CD4-positive, alpha-beta T cell (primary cell): ENCODE measurements around the gene SLC25A53. TPM values are rescaled to one million over a fixed set of nuclear protein-coding genes. Genes with fewer than 3 reads are reported as not detected.

Experiments
- ATAC-seq: fragments of 200-7000 bp; cut with Tn5 transposase; one replicate; pipeline ENCODE4 v1.10.0; 2022; ENCODE audit warnings: mild to moderate bottlenecking; ENCODE audit not compliant: poor library complexity
- CTCF ChIA-PET: fragments of 350-600 bp; sonication (Branson Sonifier 250); formaldehyde crosslinking; loops from one replicate; lab custom pipeline; 2021; ENCODE audit warnings: antibody characterized with exemption, inconsistent platforms; lab: Charles Lee
- POLR2A ChIA-PET: fragments of 350-600 bp; sonication (Branson Sonifier 250); formaldehyde crosslinking; loops from one replicate; lab custom pipeline; 2021; ENCODE audit warnings: antibody characterized with exemption, inconsistent platforms; lab: Charles Lee
- DNase-seq, 14 experiments: peaks; one replicate each; pipeline ENCODE4 v3.0.0-alpha.2; 2013 to 2020; ENCODE audit warnings: mixed read lengths in 2 of 14
- H3K27ac ChIP-seq, 2 donors: one replicate each; pipeline versions ENCODE4 v1.5.1 to v1.7.0; 2013; ENCODE audit warnings: low read length in 2 of 2, low read depth in 1 of 2, mild to moderate bottlenecking in 1 of 2
- H3K27me3 ChIP-seq, 2 experiments: 1 replicate in 1 of 2; 2 replicates in 1 of 2; pipeline versions ENCODE4 v1.6.1 to v1.7.0; 2013; ENCODE audit warnings: low read length in 2 of 2, control low read depth in 1 of 2, mild to moderate bottlenecking in 1 of 2, moderate library complexity in 1 of 2; ENCODE audit not compliant: insufficient read depth in 2 of 2, control insufficient read depth in 1 of 2
- H3K36me3 ChIP-seq: one replicate; pipeline ENCODE4 v1.6.1; 2013; ENCODE audit warnings: low read length, control low read depth; ENCODE audit not compliant: insufficient read depth
- H3K4me1 ChIP-seq: one replicate; pipeline ENCODE4 v1.6.1; 2013; ENCODE audit warnings: low read length, control low read depth; ENCODE audit not compliant: insufficient read depth
- H3K4me3 ChIP-seq: one replicate; pipeline ENCODE4 v1.5.1; 2013; ENCODE audit warnings: mild to moderate bottlenecking, low read length, moderate library complexity
- H3K9me3 ChIP-seq, 2 experiments: 1 replicate in 1 of 2; 2 replicates in 1 of 2; pipeline versions ENCODE4 v1.6.1 to v1.7.0; 2013; ENCODE audit warnings: low read length in 2 of 2, mild to moderate bottlenecking in 2 of 2, control low read depth in 1 of 2, moderate library complexity in 1 of 2; ENCODE audit not compliant: control insufficient read depth in 1 of 2, insufficient read depth in 1 of 2
- H3K27ac Mint-ChIP-seq: one replicate; pipeline ENCODE4 v1.8.0; 2020; ENCODE audit warnings: mixed read lengths
- H3K27me3 Mint-ChIP-seq: one replicate; pipeline ENCODE4 v1.8.0; 2021; ENCODE audit warnings: mixed read lengths
- H3K36me3 Mint-ChIP-seq: one replicate; pipeline ENCODE4 v1.8.0; 2021; ENCODE audit warnings: low read depth, mixed read lengths
- H3K4me1 Mint-ChIP-seq: one replicate; pipeline ENCODE4 v1.8.0; 2021; ENCODE audit warnings: low read depth, mixed read lengths
- H3K4me3 Mint-ChIP-seq: one replicate; pipeline ENCODE4 v1.8.0; 2020; ENCODE audit warnings: mild to moderate bottlenecking, mixed read lengths
- H3K9me3 Mint-ChIP-seq: one replicate; pipeline ENCODE4 v1.8.0; 2020; ENCODE audit warnings: mixed read lengths
- intact Hi-C, 2 experiments: fragments of 100-400 bp; cut with DNase I in 1 of 2; cut with micrococcal nuclease in 1 of 2; formaldehyde crosslinking; loops; one replicate each; pipeline versions ENCODE4 v1.15.1 to v1.9.0; 2023 to 2025; cut with DNase I, micrococcal nuclease
- total RNA-seq, 174 experiments: library from RNA in 2 of 174; stranded (reverse) in 2 of 174; gene quantifications; one replicate each; pipeline ENCODE4 v1.2.3 and lab custom pipeline; 2021 to 2026
- TF ChIP-seq, protein P1 (sequence below): fragments of 200-600 bp; IDR thresholded peaks from one replicate; pipeline ENCODE4 v1.8.0; 2022; ENCODE audit warnings: antibody characterized with exemption, mild to moderate bottlenecking

Gene SLC25A53
- total RNA-seq, 2 experiments from 2014 or later, result 5.1 TPM

DNA sequence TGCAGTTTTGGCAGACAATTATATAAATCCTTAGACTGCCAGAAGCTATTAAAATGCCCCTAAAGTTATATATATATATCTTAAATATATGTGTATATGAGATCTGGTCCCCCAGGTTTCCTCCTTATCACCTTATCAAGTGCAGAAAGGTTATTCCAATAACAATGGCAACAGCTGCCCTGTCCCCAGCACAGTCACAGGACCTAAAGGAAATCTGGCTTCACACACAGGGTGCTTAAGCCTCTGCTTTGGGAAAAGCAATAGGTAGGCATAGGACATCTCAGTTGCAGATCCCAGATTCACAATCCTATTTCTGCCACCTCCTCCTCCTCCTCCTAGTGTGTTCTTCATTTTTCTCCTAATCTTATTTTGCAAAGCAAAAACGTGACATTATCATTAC is 5.8 kb downstream of the SLC25A53 start:
- peaks cover 16% of the 10 kb centered on the region for H3K4me1 Mint-ChIP-seq
- CTCF ChIA-PET, result no interaction called here
- TF ChIP-seq, protein P1, sequence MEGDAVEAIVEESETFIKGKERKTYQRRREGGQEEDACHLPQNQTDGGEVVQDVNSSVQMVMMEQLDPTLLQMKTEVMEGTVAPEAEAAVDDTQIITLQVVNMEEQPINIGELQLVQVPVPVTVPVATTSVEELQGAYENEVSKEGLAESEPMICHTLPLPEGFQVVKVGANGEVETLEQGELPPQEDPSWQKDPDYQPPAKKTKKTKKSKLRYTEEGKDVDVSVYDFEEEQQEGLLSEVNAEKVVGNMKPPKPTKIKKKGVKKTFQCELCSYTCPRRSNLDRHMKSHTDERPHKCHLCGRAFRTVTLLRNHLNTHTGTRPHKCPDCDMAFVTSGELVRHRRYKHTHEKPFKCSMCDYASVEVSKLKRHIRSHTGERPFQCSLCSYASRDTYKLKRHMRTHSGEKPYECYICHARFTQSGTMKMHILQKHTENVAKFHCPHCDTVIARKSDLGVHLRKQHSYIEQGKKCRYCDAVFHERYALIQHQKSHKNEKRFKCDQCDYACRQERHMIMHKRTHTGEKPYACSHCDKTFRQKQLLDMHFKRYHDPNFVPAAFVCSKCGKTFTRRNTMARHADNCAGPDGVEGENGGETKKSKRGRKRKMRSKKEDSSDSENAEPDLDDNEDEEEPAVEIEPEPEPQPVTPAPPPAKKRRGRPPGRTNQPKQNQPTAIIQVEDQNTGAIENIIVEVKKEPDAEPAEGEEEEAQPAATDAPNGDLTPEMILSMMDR, result no peak
- no peaks in the 10 kb centered on the region for H3K9me3 Mint-ChIP-seq
- no peaks in the 10 kb centered on the region for H3K36me3 ChIP-seq
- no peak overlapping the region for H3K4me3 Mint-ChIP-seq
- H3K36me3 Mint-ChIP-seq, result peaks cover 10% of the 10 kb centered on the region
- H3K27me3 Mint-ChIP-seq, result no peaks in the 10 kb centered on the region
- no peak overlapping the region for H3K4me3 ChIP-seq
- no peaks in the 10 kb centered on the region for H3K27me3 ChIP-seq
- no peaks in the 10 kb centered on the region for H3K9me3 ChIP-seq
- intact Hi-C loops, result no loop called here
- no peak overlapping the region for H3K27ac Mint-ChIP-seq
- H3K4me1 ChIP-seq, result peaks cover 11% of the 10 kb centered on the region
- POLR2A ChIA-PET, result no interaction called here
- DNase-seq, result no peak
- ATAC-seq, result no peak
- no peak overlapping the region for H3K27ac ChIP-seq

GRCh38 chrX:104141087-104141760 is 15.6 kb downstream of the SLC25A53 start:
- H3K4me3 ChIP-seq, result no peak overlapping the region
- no peak overlapping the region for H3K27ac ChIP-seq
- TF ChIP-seq, protein P1, result no peak
- Mint-ChIP-seq H3K27me3 (no peaks in the 10 kb centered on the region), H3K4me1 (peaks cover 21% of the 10 kb centered on the region), H3K4me3 (no peak overlapping the region), H3K27ac (no peak overlapping the region), H3K36me3 (peaks cover 13% of the 10 kb centered on the region), H3K9me3 (no peaks in the 10 kb centered on the region)
- DNase-seq, result no peak
- POLR2A ChIA-PET, result interaction anchor here (1.4 kb wide), 1 partner anchor 15 kb away, joined by 5 read pairs; the partner anchor contains the start of gene SLC25A53
- CTCF ChIA-PET, result no interaction called here
- no peaks in the 10 kb centered on the region for H3K27me3 ChIP-seq
- H3K9me3 ChIP-seq, result no peaks in the 10 kb centered on the region
- no peak for ATAC-seq
- H3K36me3 ChIP-seq, result peaks cover 3% of the 10 kb centered on the region
- peaks cover 2% of the 10 kb centered on the region for H3K4me1 ChIP-seq
- intact Hi-C loops, result no loop called here

DNA sequence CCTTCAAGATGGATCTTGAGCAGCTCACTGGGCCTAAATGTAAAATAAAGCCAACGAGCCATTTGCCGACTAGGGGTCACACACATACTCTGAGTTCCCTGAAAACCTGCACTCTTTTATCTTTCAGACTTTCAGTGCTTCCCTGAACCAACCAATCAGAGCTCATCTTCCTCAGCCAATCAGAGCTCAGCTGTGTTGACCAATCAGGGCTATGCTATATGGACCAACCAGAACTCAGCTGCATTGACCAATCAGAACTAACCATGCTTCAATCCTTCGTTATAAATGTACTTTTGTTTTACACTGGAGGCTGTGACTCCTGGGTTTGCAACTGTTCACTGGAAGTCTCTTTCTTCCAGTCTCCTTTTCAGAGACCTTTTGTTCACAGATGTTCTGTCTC is 19.3 kb downstream of the SLC25A53 start:
- DNase-seq (peak in 3 of 14 experiments; percentile 15 to 42 (median 16)), ATAC-seq (no peak)
- H3K4me3 Mint-ChIP-seq, result no peak overlapping the region
- Histone ChIP-seq H3K4me3 (no peak overlapping the region), H3K27me3 (no peaks in the 10 kb centered on the region), H3K36me3 (peaks cover 3% of the 10 kb centered on the region), H3K9me3 (no peaks in the 10 kb centered on the region), H3K4me1 (peaks cover 10% of the 10 kb centered on the region), H3K27ac (no peak overlapping the region)
- peaks cover 7% of the 10 kb centered on the region for H3K36me3 Mint-ChIP-seq
- intact Hi-C loops, result loop anchor here in 1 of 2 experiments (5.0 kb wide), 1 partner anchor 295 kb away; no protein-coding TSS in a partner anchor
- H3K4me1 Mint-ChIP-seq, result peaks cover 24% of the 10 kb centered on the region
- CTCF ChIA-PET, result interaction anchor here (1.4 to 1.7 kb wide), 2 partner anchors 25 to 58 kb away, joined by 3 to 5 read pairs; partner anchors contain the start of gene ZCCHC18
- POLR2A ChIA-PET, result interaction anchor here (0.7 to 2.6 kb wide), 3 partner anchors 19 to 39 kb away, joined by 3 to 12 read pairs (median 3); partner anchors contain the start of gene SLC25A53
- no peak overlapping the region for H3K27ac Mint-ChIP-seq
- H3K9me3 Mint-ChIP-seq, result no peaks in the 10 kb centered on the region
- TF ChIP-seq, protein P1, result no peak
- no peaks in the 10 kb centered on the region for H3K27me3 Mint-ChIP-seq
